Vagina (tissue), 2 donors: Measurements from ENCODE around the gene KRTAP2-2. TPM values are rescaled to one million over a fixed set of nuclear protein-coding genes. Genes with fewer than 3 reads are reported as not detected.
"Not testable (repeated sequence)": the region's sequence is repeated elsewhere in the genome, so short reads cannot be mapped to it uniquely, and the experiment has no call there.

Source experiments
- DNase-seq, 2 donors: peaks; one replicate each; pipeline ENCODE4 v3.0.0-alpha.2; 2017; ENCODE audit errors: extremely low spot score in 2 of 2
- H3K27ac ChIP-seq: fragments of 200-600 bp; sonication (generic); one replicate; pipeline ENCODE4 v1.5.1; 2019
- H3K27me3 ChIP-seq: fragments of 200-600 bp; sonication (generic); one replicate; pipeline ENCODE4 v1.5.1; 2019
- H3K36me3 ChIP-seq, 2 donors: fragments of 200-600 bp; sonication (generic); one replicate each; pipeline ENCODE4 v1.5.1; 2017 to 2019
- H3K4me1 ChIP-seq: fragments of 200-600 bp; sonication (generic); one replicate; pipeline ENCODE4 v1.5.1; 2019
- H3K4me3 ChIP-seq, 2 donors: fragments of 200-600 bp; sonication (generic); 1 replicate in 1 of 2; 2 replicates in 1 of 2; pipeline ENCODE4 v1.5.1; 2016 to 2019
- H3K9me3 ChIP-seq: fragments of 200-600 bp; sonication (generic); one replicate; pipeline ENCODE4 v1.5.1; 2019
- POLR2A ChIP-seq, 2 donors: fragments of 450-650 bp; IDR thresholded peaks; one replicate each; pipeline ENCODE4 v1.6.1; 2017; ENCODE audit warnings: antibody characterized with exemption in 2 of 2, mild to moderate bottlenecking in 2 of 2, moderate library complexity in 2 of 2
- POLR2AphosphoS5 ChIP-seq, 2 donors: sonication (generic); formaldehyde crosslinking; IDR thresholded peaks; one replicate each; pipeline ENCODE4 v1.9.0; 2017; ENCODE audit warnings: antibody characterized with exemption in 2 of 2, mild to moderate bottlenecking in 2 of 2, low read depth in 1 of 2; ENCODE audit not compliant: insufficient read depth in 1 of 2
- intact Hi-C: fragments of 100-400 bp; cut with DNase I; formaldehyde crosslinking; loops from one replicate; pipeline ENCODE4 v1.15.1; 2023
- total RNA-seq: library from RNA; depleted of rRNA; stranded (reverse); fragments of >200 nt; gene quantifications from one replicate; pipeline ENCODE4 v1.2.3, GENCODE V29; 2016
- TF ChIP-seq, protein P1 (sequence below), 3 experiments: fragments of 450-650 bp in 2 of 3; fragments of 200-600 bp in 1 of 3; sonication (generic) in 1 of 3; IDR thresholded peaks; one replicate each; pipeline ENCODE4 v1.5.1; 2017 to 2019; ENCODE audit warnings: antibody characterized with exemption in 3 of 3, mild to moderate bottlenecking in 2 of 3, moderate library complexity in 2 of 3

The KRTAP2-2 gene
- total RNA-seq, 1 donor from 2014 or later, result not detected

DNA sequence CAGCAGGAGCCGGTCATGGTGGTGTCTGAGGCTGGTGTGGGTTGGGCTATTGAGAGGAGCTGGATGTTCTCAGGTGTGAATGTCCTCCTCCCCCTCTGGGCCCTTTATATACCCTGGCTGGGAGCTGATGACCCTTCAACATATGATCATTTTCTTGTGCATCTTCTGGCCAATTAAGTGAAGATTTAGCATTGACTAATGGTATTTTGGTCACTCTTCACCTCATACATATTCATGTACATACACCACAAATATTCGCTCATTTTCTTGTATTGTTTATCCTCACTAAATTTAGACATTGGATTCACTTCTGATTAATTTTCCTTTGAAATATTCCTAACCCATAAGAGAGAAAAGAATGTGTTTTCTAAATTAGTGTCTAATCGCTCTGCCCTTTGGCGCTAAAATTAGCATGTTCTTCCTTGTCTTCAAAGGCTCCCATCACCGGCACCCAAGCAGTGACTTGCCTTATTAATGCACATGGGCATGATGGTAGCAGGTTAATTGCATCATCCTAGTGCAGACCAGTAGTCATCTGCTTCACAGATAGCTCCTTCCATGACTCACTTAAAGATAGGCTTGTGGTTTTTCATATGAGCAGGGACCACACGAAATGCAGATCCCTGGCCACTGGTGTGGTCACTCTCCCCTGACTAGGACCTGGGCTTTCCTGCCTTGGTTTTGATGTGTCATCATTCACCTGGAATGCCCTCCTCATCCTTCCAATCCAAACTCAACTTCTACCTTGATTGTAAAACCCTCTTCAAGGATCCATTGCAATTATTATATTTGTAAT lies 11.0 kb upstream of the KRTAP2-2 start, which contains the start of gene KRTAP2-4:
Gene KRTAP2-4, minus strand, starts transcription at position 51 of the 796 bp plus-strand sequence. Its CDS starts 34 bp downstream, at position 17.
- H3K27me3 ChIP-seq, result no peaks in the 10 kb centered on the region
- no peak for DNase-seq
- peaks cover 17% of the 10 kb centered on the region for H3K4me1 ChIP-seq
- H3K4me3 ChIP-seq, result no peak within 1 kb of the TSS
- no peak for TF ChIP-seq POLR2A (IDR thresholded peaks at IDR 0.05)
- no peak for TF ChIP-seq POLR2AphosphoS5 (IDR thresholded peaks at IDR 0.05; ENCODE audit: insufficient read depth in 1 of 2, low read depth in 1 of 2)
- TF ChIP-seq, protein P1, sequence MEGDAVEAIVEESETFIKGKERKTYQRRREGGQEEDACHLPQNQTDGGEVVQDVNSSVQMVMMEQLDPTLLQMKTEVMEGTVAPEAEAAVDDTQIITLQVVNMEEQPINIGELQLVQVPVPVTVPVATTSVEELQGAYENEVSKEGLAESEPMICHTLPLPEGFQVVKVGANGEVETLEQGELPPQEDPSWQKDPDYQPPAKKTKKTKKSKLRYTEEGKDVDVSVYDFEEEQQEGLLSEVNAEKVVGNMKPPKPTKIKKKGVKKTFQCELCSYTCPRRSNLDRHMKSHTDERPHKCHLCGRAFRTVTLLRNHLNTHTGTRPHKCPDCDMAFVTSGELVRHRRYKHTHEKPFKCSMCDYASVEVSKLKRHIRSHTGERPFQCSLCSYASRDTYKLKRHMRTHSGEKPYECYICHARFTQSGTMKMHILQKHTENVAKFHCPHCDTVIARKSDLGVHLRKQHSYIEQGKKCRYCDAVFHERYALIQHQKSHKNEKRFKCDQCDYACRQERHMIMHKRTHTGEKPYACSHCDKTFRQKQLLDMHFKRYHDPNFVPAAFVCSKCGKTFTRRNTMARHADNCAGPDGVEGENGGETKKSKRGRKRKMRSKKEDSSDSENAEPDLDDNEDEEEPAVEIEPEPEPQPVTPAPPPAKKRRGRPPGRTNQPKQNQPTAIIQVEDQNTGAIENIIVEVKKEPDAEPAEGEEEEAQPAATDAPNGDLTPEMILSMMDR (IDR thresholded peaks at IDR 0.05), result no peak
- intact Hi-C loops, result no loop called here
- no peak within 1 kb of the TSS for H3K27ac ChIP-seq
- no peaks in the 10 kb centered on the region for H3K9me3 ChIP-seq
- no peaks in the 10 kb centered on the region for H3K36me3 ChIP-seq

GRCh38 chr17:41065016-41065689 lies 10.1 kb upstream of the KRTAP2-2 start:
- peaks cover 22% of the 10 kb centered on the region for H3K4me1 ChIP-seq
- H3K27ac ChIP-seq, H3K9me3 ChIP-seq, DNase-seq, H3K27me3 ChIP-seq, intact Hi-C loops, H3K36me3 ChIP-seq, H3K4me3 ChIP-seq: not testable (repeated sequence)

DNA sequence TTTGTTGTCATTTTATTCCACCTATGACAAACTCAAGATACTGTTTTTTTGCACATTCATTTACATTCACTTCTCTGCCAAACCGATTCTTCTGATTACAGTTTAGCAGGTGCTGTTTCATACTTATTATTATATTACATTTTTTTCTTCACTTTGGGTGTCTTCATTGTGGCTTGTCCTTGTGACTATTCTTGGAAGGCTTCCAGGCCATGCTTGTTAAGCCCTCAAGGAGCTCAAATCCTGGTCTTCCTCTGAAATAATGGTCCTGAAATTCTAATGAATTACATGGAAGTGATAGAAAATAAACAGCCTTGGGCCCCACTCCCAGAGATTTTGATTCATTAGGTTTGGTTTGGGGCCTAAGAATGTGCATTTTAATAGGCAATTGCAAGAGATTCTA lies 9.3 kb upstream of the KRTAP2-2 start:
- no peaks in the 10 kb centered on the region for H3K9me3 ChIP-seq
- no peak overlapping the region for H3K4me3 ChIP-seq
- intact Hi-C loops, result no loop called here
- no peak for DNase-seq
- H3K27ac ChIP-seq, result no peak overlapping the region
- H3K27me3 ChIP-seq, result no peaks in the 10 kb centered on the region
- no peak for TF ChIP-seq POLR2AphosphoS5 (IDR thresholded peaks at IDR 0.05; ENCODE audit: insufficient read depth in 1 of 2, low read depth in 1 of 2)
- H3K4me1 ChIP-seq, result peaks cover 22% of the 10 kb centered on the region
- no peaks in the 10 kb centered on the region for H3K36me3 ChIP-seq

DNA sequence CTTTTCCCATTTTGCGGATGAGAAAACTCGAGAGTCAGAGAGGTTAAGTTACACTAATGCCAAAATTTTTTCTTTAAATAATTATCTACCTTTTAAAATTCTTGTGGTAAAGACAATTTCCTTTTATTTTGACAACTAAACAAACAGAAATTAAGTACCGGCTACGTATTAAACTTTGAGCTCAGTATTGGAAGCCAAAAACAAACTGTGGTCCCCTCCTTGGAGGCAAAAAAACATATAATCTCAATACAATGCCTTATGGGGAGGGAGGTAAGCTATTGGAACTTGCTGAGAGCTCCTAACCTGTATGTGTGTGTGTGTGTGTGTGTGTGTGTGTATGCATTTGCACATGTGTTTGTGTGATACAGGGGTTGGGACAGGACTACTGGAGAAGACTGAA lies 8.4 kb upstream of the KRTAP2-2 start:
- Histone ChIP-seq H3K4me1 (peaks cover 22% of the 10 kb centered on the region), H3K27ac (peak overlapping the region; percentile 2), H3K4me3 (no peak overlapping the region), H3K9me3 (no peaks in the 10 kb centered on the region), H3K27me3 (no peaks in the 10 kb centered on the region), H3K36me3 (no peaks in the 10 kb centered on the region)
- TF ChIP-seq POLR2A (IDR thresholded peaks at IDR 0.05) (no peak), POLR2AphosphoS5 (IDR thresholded peaks at IDR 0.05; ENCODE audit: insufficient read depth in 1 of 2, low read depth in 1 of 2) (no peak)
- TF ChIP-seq, protein P1 (IDR thresholded peaks at IDR 0.05), result no peak
- DNase-seq, result no peak
- intact Hi-C loops, result no loop called here

- Histone ChIP-seq H3K4me3 (no peak overlapping the region), H3K27me3 (no peaks in the 10 kb centered on the region), H3K9me3 (no peaks in the 10 kb centered on the region), H3K36me3 (no peaks in the 10 kb centered on the region), H3K4me1 (peaks cover 22% of the 10 kb centered on the region), H3K27ac (peak overlapping the region; percentile 30)
- DNase-seq, result no peak
- TF ChIP-seq POLR2A (IDR thresholded peaks at IDR 0.05) (no peak), POLR2AphosphoS5 (IDR thresholded peaks at IDR 0.05; ENCODE audit: insufficient read depth in 1 of 2, low read depth in 1 of 2) (no peak)
- TF ChIP-seq, protein P1 (IDR thresholded peaks at IDR 0.05), result no peak
- intact Hi-C loops, result no loop called here
These were observed 6.9 kb upstream of the KRTAP2-2 start for GRCh38 chr17:41061964-41062363.
